H9 (cell line): Measurements from ENCODE around the gene DENND4A. TPM values are rescaled to one million over a fixed set of nuclear protein-coding genes. Genes with fewer than 3 reads are reported as not detected.

Experiments used
- DNase-seq: peaks from one replicate; pipeline ENCODE4 v3.0.0-alpha.2; 2017
- H2AFZ ChIP-seq: one replicate; pipeline ENCODE4 v1.6.1; 2013; ENCODE audit warnings: mild to moderate bottlenecking, low read length, control low read depth, moderate library complexity
- H2AK5ac ChIP-seq: 2 replicates; pipeline ENCODE4 v1.6.1; 2013; ENCODE audit warnings: low read length, control low read depth, mixed read lengths; ENCODE audit not compliant: insufficient read length
- H2BK120ac ChIP-seq: one replicate; pipeline ENCODE4 v1.6.1; 2013; ENCODE audit warnings: low read depth, mild to moderate bottlenecking, low read length, control low read depth, inconsistent platforms; ENCODE audit not compliant: poor library complexity, severe bottlenecking
- H2BK12ac ChIP-seq: 2 replicates; pipeline ENCODE4 v1.6.1; 2013; ENCODE audit warnings: low read length, control low read depth, mixed read lengths, low read depth; ENCODE audit not compliant: insufficient read length
- H2BK15ac ChIP-seq: 2 replicates; pipeline ENCODE4 v1.6.1; 2013; ENCODE audit warnings: low read depth, low read length, control low read depth
- H2BK20ac ChIP-seq: one replicate; pipeline ENCODE4 v1.6.1; 2013; ENCODE audit warnings: low read depth, mild to moderate bottlenecking, low read length, control low read depth, inconsistent platforms; ENCODE audit not compliant: poor library complexity, severe bottlenecking
- H2BK5ac ChIP-seq: 2 replicates; pipeline ENCODE4 v1.6.1; 2013; ENCODE audit warnings: low read length, control low read depth, mixed read lengths; ENCODE audit not compliant: insufficient read length
- H3K14ac ChIP-seq: 2 replicates; pipeline ENCODE4 v1.6.1; 2013; ENCODE audit warnings: low read length, control low read depth; ENCODE audit not compliant: insufficient read depth
- H3K18ac ChIP-seq: 2 replicates; pipeline ENCODE4 v1.6.1; 2013; ENCODE audit warnings: low read depth, mild to moderate bottlenecking, mixed read lengths, low read length, control low read depth; ENCODE audit not compliant: insufficient read length
- H3K23ac ChIP-seq: 2 replicates; pipeline ENCODE4 v1.6.1; 2013; ENCODE audit warnings: low read length, control low read depth, mixed read lengths, low read depth; ENCODE audit not compliant: insufficient read length
- H3K23me2 ChIP-seq: 2 replicates; pipeline ENCODE4 v1.6.1; 2013; ENCODE audit warnings: low read depth, mild to moderate bottlenecking, mixed read lengths, low read length, control low read depth; ENCODE audit not compliant: insufficient read length, poor library complexity, severe bottlenecking
- H3K27ac ChIP-seq: 2 replicates; pipeline ENCODE4 v1.5.1; 2013; ENCODE audit warnings: low read length, control low read depth, mixed read lengths, low read depth; ENCODE audit not compliant: insufficient read length
- H3K27me3 ChIP-seq: 2 replicates; pipeline ENCODE4 v1.6.1; 2013; ENCODE audit warnings: low read length, control low read depth, inconsistent platforms; ENCODE audit not compliant: insufficient read depth
- H3K4ac ChIP-seq: 2 replicates; pipeline ENCODE4 v1.6.1; 2013; ENCODE audit warnings: low read depth, mild to moderate bottlenecking, control low read depth, inconsistent platforms, low read length, moderate library complexity
- H3K4me1 ChIP-seq: 2 replicates; pipeline ENCODE4 v1.6.1; 2013; ENCODE audit warnings: low read length, control low read depth, inconsistent platforms; ENCODE audit not compliant: insufficient read depth
- H3K4me2 ChIP-seq: 2 replicates; pipeline ENCODE4 v1.6.1; 2013; ENCODE audit warnings: low read length, control low read depth, mixed read lengths; ENCODE audit not compliant: insufficient read length, insufficient read depth
- H3K56ac ChIP-seq: 2 replicates; pipeline ENCODE4 v1.6.1; 2013; ENCODE audit warnings: low read depth, mild to moderate bottlenecking, mixed read lengths, low read length, control low read depth; ENCODE audit not compliant: insufficient read length
- H3K79me1 ChIP-seq: 2 replicates; pipeline ENCODE4 v1.6.1; 2013; ENCODE audit warnings: low read depth, mild to moderate bottlenecking, moderate library complexity, low read length, control low read depth, inconsistent platforms; ENCODE audit not compliant: insufficient read depth, poor library complexity, severe bottlenecking
- H3K79me2 ChIP-seq: 2 replicates; pipeline ENCODE4 v1.6.1; 2013; ENCODE audit warnings: low read length, control low read depth, inconsistent platforms; ENCODE audit not compliant: insufficient read depth
- H3K9ac ChIP-seq: 2 replicates; pipeline ENCODE4 v1.6.1; 2013; ENCODE audit warnings: low read length, control low read depth, mixed read lengths; ENCODE audit not compliant: insufficient read length; ENCODE audit errors: extremely low read depth
- H3K9me3 ChIP-seq: one replicate; pipeline ENCODE4 v1.6.1; 2013; ENCODE audit warnings: low read depth, low read length, inconsistent platforms; ENCODE audit not compliant: control insufficient read depth
- H3T11ph ChIP-seq: one replicate; pipeline ENCODE4 v1.6.1; 2013; ENCODE audit warnings: mild to moderate bottlenecking, low read length, control low read depth, inconsistent platforms
- H4K20me1 ChIP-seq: one replicate; pipeline ENCODE4 v1.6.1; 2013; ENCODE audit not compliant: control insufficient read depth, insufficient read length, insufficient read depth
- H4K5ac ChIP-seq: 2 replicates; pipeline ENCODE4 v1.6.1; 2013; ENCODE audit warnings: low read depth, mild to moderate bottlenecking, mixed read lengths, low read length, control low read depth; ENCODE audit not compliant: insufficient read length
- H4K8ac ChIP-seq: replicated peaks from 2 replicates; pipeline ENCODE4 v1.6.1; 2013; ENCODE audit warnings: low read length, control low read depth, mixed read lengths, low read depth; ENCODE audit not compliant: insufficient read length
- H4K91ac ChIP-seq: 2 replicates; pipeline ENCODE4 v1.6.1; 2013; ENCODE audit warnings: low read depth, mild to moderate bottlenecking, moderate library complexity, mixed read lengths, low read length, control low read depth; ENCODE audit not compliant: insufficient read length
- H3K27ac Mint-ChIP-seq, 3 experiments: 2 replicates in 2 of 3; 3 replicates in 1 of 3; pipeline ENCODE4 v1.8.0; 2020 to 2021; ENCODE audit warnings: mixed read lengths in 3 of 3, mild to moderate bottlenecking in 1 of 3, moderate library complexity in 1 of 3
- H3K27me3 Mint-ChIP-seq: 2 replicates; pipeline ENCODE4 v1.8.0; 2021; ENCODE audit warnings: low read depth, mild to moderate bottlenecking, moderate library complexity, mixed read lengths
- H3K36me3 Mint-ChIP-seq, 3 experiments: 2 replicates in 2 of 3; 3 replicates in 1 of 3; pipeline ENCODE4 v1.8.0; 2020 to 2021; ENCODE audit warnings: low read depth in 3 of 3, mixed read lengths in 3 of 3; ENCODE audit not compliant: insufficient read depth in 1 of 3
- H3K4me1 Mint-ChIP-seq, 2 experiments: 2 replicates each; pipeline ENCODE4 v1.8.0; 2020; ENCODE audit warnings: mixed read lengths in 2 of 2
- H3K4me3 Mint-ChIP-seq, 2 experiments: 2 replicates in 1 of 2; 3 replicates in 1 of 2; pipeline ENCODE4 v1.8.0; 2020 to 2021; ENCODE audit warnings: mild to moderate bottlenecking in 2 of 2, mixed read lengths in 2 of 2, moderate library complexity in 1 of 2
- H3K9me3 Mint-ChIP-seq, 2 experiments: 2 replicates in 1 of 2; 3 replicates in 1 of 2; pipeline ENCODE4 v1.8.0; 2020; ENCODE audit warnings: mild to moderate bottlenecking in 2 of 2, mixed read lengths in 2 of 2, moderate library complexity in 1 of 2
- WGBS: extraction: QIAGEN DNeasy Blood & Tissue Kit; methylation state at CpG from one replicate; pipeline ENCODE4 v1.1.7; 2013; ENCODE audit warnings: missing lambda C conversion rate, low lambda C conversion rate, mixed read lengths; ENCODE audit not compliant: insufficient read length; ENCODE audit errors: extremely low coverage; 5-methylcytosine and 5-hydroxymethylcytosine counted together
- total RNA-seq: library from RNA; stranded (reverse); gene quantifications from 2 replicates; pipeline ENCODE4 v1.2.1, GENCODE V29; 2021
- TF ChIP-seq, protein P1 (sequence below): fragments of 200-600 bp; sonication (generic); conservative IDR thresholded peaks from 3 replicates; pipeline ENCODE4 v1.8.0; 2021; ENCODE audit warnings: antibody characterized with exemption, mild to moderate bottlenecking

The DENND4A gene
- total RNA-seq, 1 experiment from 2014 or later = 4.7 TPM

DNA sequence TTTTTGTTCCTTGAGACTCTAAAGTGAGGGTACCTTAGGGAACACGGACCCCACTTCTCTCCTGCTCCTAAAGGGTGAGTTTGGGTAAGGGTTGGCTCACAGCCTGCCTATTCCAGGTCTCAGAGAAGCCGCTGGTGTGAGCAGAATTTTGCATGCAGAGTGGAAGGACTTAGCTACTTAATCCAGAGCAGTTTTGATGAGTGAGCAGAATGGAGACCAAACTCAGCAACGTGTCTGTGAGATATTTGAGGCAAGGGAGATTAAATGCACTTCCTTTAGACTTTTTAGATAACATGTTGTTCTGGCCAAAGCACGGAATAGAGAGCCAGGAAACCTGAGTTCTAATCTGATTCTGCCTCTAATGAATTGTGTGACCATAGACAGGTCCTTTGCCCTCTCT is 165.2 kb downstream of the DENND4A start:
- Histone ChIP-seq H3K14ac (no peak overlapping the region), H3K9me3 (no peaks in the 10 kb centered on the region), H3K4me2 (no peak overlapping the region), H2AK5ac (no peak overlapping the region), H3K4me1 (no peaks in the 10 kb centered on the region), H4K20me1 (no peaks in the 10 kb centered on the region), H4K91ac (no peak overlapping the region), H3K27ac (no peak overlapping the region), H2BK15ac (no peak overlapping the region), H2BK5ac (no peak overlapping the region), H4K5ac (no peak overlapping the region), H3K79me2 (no peaks in the 10 kb centered on the region), H2BK120ac (no peak overlapping the region), H3K27me3 (no peaks in the 10 kb centered on the region), H3K23ac (no peak overlapping the region), H3K79me1 (no peaks in the 10 kb centered on the region), H3K18ac (no peak overlapping the region), H3K56ac (no peak overlapping the region), H2BK12ac (no peak overlapping the region), H3K23me2 (no peaks in the 10 kb centered on the region), H4K8ac (no peak overlapping the region), H3K9ac (no peak overlapping the region), H3K4ac (no peak overlapping the region), H2BK20ac (no peak overlapping the region), H3T11ph (no peak overlapping the region), H2AFZ (no peak overlapping the region)
- Mint-ChIP-seq H3K4me1 (peaks cover 4 to 6% of the 10 kb centered on the region in 2 experiments; a peak in 3 of 4 replicates), H3K4me3 (no peak overlapping the region), H3K27me3 (no peaks in the 10 kb centered on the region), H3K36me3 (peaks cover 0 to 5% (median 0%) of the 10 kb centered on the region in 3 experiments; a peak in 2 of 7 replicates), H3K9me3 (no peaks in the 10 kb centered on the region), H3K27ac (no peak overlapping the region)
- WGBS = no CpG with 5 or more reads among the region's 4 CpGs
- TF ChIP-seq, protein P1, sequence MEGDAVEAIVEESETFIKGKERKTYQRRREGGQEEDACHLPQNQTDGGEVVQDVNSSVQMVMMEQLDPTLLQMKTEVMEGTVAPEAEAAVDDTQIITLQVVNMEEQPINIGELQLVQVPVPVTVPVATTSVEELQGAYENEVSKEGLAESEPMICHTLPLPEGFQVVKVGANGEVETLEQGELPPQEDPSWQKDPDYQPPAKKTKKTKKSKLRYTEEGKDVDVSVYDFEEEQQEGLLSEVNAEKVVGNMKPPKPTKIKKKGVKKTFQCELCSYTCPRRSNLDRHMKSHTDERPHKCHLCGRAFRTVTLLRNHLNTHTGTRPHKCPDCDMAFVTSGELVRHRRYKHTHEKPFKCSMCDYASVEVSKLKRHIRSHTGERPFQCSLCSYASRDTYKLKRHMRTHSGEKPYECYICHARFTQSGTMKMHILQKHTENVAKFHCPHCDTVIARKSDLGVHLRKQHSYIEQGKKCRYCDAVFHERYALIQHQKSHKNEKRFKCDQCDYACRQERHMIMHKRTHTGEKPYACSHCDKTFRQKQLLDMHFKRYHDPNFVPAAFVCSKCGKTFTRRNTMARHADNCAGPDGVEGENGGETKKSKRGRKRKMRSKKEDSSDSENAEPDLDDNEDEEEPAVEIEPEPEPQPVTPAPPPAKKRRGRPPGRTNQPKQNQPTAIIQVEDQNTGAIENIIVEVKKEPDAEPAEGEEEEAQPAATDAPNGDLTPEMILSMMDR = no peak
- DNase-seq = no peak
